Measurements from ENCODE around the gene DCAF17.
"Not testable (repeated sequence)": the region's sequence is repeated elsewhere in the genome, so short reads cannot be mapped to it uniquely, and the experiment has no call there.

The DCAF17 gene

DNA sequence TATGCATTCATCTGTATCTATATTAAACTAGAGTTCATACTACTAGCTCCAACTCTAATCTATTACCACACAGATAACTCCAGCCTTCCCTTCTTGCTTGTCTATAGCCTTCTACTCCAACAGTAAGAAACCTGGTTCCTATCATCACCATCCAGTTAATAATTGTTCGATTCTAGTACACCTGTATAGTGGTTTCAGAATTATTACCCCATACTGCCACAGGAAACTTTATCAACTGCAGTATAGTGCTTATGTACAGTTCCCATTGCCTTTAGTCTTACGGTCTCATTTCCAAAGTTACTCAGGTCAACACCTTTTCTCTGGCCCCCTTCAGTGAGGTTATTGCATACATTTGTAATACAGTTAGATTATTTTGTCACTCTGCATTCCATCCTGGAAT is 14.7 kb upstream of the DCAF17 start:
- TF ChIP-seq, protein P1, sequence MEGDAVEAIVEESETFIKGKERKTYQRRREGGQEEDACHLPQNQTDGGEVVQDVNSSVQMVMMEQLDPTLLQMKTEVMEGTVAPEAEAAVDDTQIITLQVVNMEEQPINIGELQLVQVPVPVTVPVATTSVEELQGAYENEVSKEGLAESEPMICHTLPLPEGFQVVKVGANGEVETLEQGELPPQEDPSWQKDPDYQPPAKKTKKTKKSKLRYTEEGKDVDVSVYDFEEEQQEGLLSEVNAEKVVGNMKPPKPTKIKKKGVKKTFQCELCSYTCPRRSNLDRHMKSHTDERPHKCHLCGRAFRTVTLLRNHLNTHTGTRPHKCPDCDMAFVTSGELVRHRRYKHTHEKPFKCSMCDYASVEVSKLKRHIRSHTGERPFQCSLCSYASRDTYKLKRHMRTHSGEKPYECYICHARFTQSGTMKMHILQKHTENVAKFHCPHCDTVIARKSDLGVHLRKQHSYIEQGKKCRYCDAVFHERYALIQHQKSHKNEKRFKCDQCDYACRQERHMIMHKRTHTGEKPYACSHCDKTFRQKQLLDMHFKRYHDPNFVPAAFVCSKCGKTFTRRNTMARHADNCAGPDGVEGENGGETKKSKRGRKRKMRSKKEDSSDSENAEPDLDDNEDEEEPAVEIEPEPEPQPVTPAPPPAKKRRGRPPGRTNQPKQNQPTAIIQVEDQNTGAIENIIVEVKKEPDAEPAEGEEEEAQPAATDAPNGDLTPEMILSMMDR (IDR thresholded peaks at IDR 0.05; ENCODE audit: low read depth, low read length, missing control alignments), result no peak
- H3K4me3 ChIP-seq (ENCODE audit: low read depth, low read length), result no peak overlapping the region
- DNase-seq (ENCODE audit: low read depth), result no peak

DNA sequence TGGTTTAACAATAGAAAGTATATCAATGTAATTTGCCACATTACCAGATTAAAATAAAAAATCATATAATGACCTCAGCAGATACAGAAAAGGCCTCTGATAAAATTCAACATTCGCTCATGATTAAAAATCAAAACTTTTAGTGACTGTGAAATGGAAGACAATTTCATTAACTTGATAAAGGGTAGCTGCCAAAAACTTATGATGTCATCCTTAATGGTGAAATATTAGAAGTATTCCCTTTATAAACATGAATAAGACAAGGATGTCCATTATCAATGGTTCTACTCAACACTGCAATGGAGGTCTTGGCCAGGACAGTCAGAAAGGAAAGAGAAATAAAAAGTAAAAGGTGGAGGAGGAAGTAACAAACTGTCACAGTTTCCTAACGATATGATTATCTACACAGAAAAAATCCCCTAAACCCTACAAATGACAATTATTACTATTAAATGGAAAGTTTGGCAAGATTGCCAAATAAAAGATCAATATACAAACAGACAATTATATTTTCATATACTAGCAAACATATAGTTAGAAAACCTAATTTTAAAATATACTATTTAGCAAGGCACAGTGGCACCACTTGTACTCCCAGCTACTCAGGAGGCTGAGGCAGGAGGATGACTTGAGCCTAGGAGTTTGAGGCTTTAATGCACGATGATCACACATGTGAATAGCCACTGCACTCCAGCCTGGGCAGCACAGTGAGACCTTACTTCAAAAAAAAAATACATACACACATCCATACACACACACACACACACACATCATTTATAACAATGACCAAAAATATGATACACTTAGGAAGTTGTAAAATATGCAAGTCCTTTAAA is 13.1 kb upstream of the DCAF17 start:
- TF ChIP-seq, protein P1 (IDR thresholded peaks at IDR 0.05; ENCODE audit: low read depth, low read length, missing control alignments), result no peak
- no peak for DNase-seq (ENCODE audit: low read depth)

DNA sequence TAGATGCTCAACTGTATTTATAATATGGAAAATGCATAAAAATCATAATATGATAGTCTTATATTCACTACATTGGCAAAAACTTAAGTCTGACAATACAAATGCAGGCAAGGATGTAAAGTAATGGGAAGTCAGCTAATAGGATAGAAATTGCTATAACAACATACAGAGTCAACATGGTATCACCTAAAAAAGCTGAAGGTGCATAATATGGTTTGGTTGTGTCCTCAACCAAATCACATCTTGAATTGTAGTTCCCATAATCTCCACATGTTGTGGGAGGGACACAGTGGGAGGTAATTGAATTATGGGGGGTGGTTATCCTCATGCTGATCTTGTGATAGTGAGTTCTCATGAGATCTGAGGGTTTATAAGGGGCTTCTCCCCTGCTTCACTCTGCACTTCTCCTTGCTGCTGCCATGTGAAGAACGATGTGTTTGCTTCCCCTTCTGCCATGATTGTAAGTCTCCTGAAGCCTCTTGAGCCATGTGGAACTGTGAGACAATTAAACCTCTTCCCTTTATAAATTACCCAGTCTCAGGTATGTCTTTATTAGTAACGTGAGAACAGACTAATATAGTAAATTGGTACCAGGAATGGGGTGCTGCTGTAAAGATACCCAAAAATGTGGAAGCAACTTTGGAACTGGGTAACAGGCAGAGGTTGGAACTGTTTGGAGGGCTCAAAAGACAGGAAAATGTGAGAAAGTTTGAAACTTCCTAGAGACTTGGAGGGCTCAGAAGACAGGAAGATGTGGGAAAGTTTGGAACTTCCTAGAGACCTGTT is 11.1 kb upstream of the DCAF17 start:
- not testable (repeated sequence) for DNase-seq (ENCODE audit: low read depth); H3K4me3 ChIP-seq (ENCODE audit: low read depth, low read length)

More for the DNA sequence above, 13.1 kb upstream of the DCAF17 start:
- H3K4me3 ChIP-seq (ENCODE audit: low read depth, low read length), result no peak overlapping the region

DNA sequence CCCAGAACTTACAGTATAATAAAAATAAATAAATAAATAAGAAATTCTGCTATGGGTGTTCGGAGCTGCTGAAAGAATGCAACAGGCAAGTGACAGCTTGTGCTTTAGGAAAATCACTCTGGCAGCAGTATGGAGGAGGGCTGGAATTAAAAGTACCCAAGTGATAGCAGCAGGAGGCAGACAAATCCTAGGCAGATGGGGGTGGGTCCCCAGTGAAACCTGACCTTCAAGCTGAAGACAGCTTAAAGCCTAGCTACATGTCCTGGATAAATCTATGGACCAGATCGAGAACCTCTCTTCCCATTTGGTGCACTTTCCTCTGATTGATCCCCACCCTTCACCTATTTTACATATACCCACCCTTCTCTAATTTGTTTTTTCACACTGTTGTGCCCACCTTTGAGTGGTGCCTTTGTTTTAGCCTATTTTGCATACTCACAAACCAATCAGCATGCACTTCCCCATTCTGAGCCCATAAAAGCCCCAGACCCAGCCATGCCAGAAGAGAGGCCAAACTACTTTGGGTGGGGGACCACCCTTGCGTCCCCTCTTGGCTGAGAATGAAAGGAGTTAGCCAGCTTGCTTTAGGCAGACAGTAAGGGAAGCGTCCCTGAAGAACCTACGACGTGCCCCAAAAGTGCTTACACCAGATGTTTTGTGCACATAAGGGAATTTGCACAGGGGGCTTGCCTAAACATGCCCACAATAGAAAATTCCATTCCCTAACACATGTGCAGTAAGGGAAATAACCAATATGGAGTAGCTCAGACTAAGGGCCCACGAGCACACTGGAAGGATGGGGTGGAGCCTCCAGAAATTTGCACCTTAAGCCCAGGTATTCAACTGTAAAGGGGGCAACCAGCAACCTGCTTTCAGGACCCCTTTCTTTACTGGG is 3.3 kb upstream of the DCAF17 start:
- H3K4me3 ChIP-seq (ENCODE audit: low read depth, low read length), result no peak overlapping the region
- TF ChIP-seq, protein P1 (IDR thresholded peaks at IDR 0.05; ENCODE audit: low read depth, low read length, missing control alignments), result no peak
- DNase-seq (ENCODE audit: low read depth), result no peak

DNA sequence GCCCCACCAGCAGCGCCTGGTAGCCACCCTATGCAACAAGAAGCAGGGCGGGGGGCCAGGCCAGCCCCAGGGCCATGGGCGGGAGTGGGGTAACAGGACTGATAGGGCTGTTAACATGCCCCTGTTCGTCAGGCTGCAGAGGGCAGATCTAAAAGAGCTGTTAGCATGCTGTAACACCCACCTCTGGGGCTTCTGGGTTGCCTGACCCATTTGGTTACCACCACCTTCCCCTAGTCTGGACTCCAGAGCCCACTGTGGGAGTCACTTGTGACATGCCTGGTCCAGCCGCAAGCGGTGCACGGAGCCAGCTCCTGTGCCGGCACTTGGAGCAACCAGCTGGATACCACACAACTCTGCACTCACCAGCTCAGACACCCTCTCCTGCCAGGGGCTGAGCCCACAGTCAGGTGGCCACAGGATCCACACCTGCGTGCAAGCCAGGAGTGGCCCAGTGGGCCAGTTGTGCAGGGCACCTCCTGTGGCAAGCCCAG is 2.3 kb upstream of the DCAF17 start:
- TF ChIP-seq, protein P1 (IDR thresholded peaks at IDR 0.05; ENCODE audit: low read depth, low read length, missing control alignments), result no peak
- peak overlapping the region; percentile 82; the same call in 1 of the 2 replicates for H3K4me3 ChIP-seq (ENCODE audit: low read depth, low read length)

DNA sequence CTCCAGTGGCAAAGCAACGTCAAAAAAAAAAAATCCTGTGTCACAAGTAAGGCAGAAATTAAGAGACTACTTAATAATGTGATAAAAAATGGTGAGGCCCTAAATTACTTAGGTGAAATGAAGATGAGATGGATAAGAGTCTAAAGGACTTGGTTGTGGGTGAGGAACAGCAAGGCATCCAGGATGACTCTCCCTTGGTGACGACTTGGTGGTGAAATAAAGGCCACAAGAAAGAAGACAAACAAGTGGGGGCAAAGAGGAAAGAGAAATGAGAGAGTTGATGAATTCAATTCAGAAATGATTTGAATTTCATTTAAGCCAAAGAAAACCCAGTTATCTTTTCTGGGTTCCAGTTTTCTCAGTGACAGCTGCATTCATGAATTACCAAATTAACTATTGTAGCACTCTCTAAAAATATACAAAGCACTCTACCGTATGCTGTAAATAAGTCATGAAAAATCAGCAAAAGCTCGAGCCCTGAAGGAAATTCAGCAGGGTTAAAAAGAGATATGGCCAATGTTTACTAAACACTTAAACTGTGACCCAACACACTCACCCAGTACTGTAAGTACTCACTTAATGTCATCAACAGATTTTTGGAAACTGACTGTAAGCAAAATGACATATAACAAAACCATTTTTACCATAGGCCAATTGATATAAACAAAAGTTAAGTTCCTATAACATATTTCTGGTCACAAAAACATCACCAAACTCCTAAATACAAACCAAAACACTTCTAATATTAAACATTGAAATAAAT is 1.6 kb upstream of the DCAF17 start:
- no peak for DNase-seq (ENCODE audit: low read depth)
- H3K4me3 ChIP-seq (ENCODE audit: low read depth, low read length), result peak overlapping the region; percentile 82; the same call in 1 of the 2 replicates
- TF ChIP-seq, protein P1 (IDR thresholded peaks at IDR 0.05; ENCODE audit: low read depth, low read length, missing control alignments), result no peak

More for the DNA sequence above, 2.3 kb upstream of the DCAF17 start:
- no peak for DNase-seq (ENCODE audit: low read depth)

Data from GM12864 (cell line).